Urinary bladder (tissue), 4 donors: ENCODE measurements around the gene DDX49. TPM values are rescaled to one million over a fixed set of nuclear protein-coding genes. Genes with fewer than 3 reads are reported as not detected.

Experiments
- DNase-seq: peaks from one replicate; pipeline ENCODE4 v3.0.0-alpha.2; 2015; ENCODE audit errors: extremely low spot score
- H3K27ac ChIP-seq: one replicate; pipeline ENCODE4 v1.5.1; 2013; ENCODE audit warnings: low read depth, mild to moderate bottlenecking, moderate library complexity
- H3K36me3 ChIP-seq: one replicate; pipeline ENCODE4 v1.6.1; 2013; ENCODE audit warnings: mild to moderate bottlenecking, moderate library complexity; ENCODE audit not compliant: insufficient read depth
- H3K4me1 ChIP-seq: one replicate; pipeline ENCODE4 v1.6.1; 2013; ENCODE audit warnings: mild to moderate bottlenecking, moderate library complexity; ENCODE audit not compliant: insufficient read depth
- H3K4me3 ChIP-seq: one replicate; pipeline ENCODE4 v1.5.1; 2013; ENCODE audit warnings: low read depth, low read length
- WGBS: extraction: QIAGEN DNeasy Blood & Tissue Kit; methylation state at CpG from one replicate; pipeline ENCODE4 v1.1.7; 2013; 5-methylcytosine and 5-hydroxymethylcytosine counted together
- polyA plus RNA-seq: library from polyadenylated mRNA; stranded (reverse); fragments of 200-250 nt; gene quantifications from one replicate; pipeline ENCODE4 v1.2.3, GENCODE V29; 2013
- total RNA-seq: library from RNA; depleted of rRNA; stranded (reverse); fragments of >200 nt; gene quantifications from one replicate; pipeline ENCODE4 v1.2.3, GENCODE V29; 2014
- donor health status: healthy with polysubstance abuse.
- donor health status: healthy.

The DDX49 gene
- 22.2 TPM for total RNA-seq
- 54.0 TPM for polyA plus RNA-seq

GRCh38 chr19:18919086-18919899, at the start of gene DDX49, which contains the start of gene COPE:
Gene DDX49 (plus strand): TSS chr19:18919715. CDS start chr19:18919742, 27 bp downstream.
Gene COPE (minus strand): TSS chr19:18919387. CDS start chr19:18919348, 39 bp downstream.
- Histone ChIP-seq H3K4me1 (no peaks in the 10 kb centered on the region), H3K4me3 (peak within 1 kb of the TSS; percentile 69), H3K36me3 (peaks cover 3% of the 10 kb centered on the region), H3K27ac (peak within 1 kb of the TSS; percentile 55)
- under 1% methylated on average over 72 of the region's 72 CpGs for WGBS
- peak; percentile 99 for DNase-seq

GRCh38 chr19:18869781-18870530, 49.6 kb upstream of the DDX49 start:
- H3K4me3 ChIP-seq = no peak overlapping the region
- 13% methylated on average over 62 of the region's 62 CpGs for WGBS
- H3K27ac ChIP-seq = no peak overlapping the region
- DNase-seq = no peak
- peaks cover 3% of the 10 kb centered on the region for H3K4me1 ChIP-seq
- H3K36me3 ChIP-seq = peaks cover 4% of the 10 kb centered on the region

- peaks cover 4% of the 10 kb centered on the region for H3K36me3 ChIP-seq
- no peak overlapping the region for H3K27ac ChIP-seq
- peaks cover 3% of the 10 kb centered on the region for H3K4me1 ChIP-seq
- WGBS = 32% methylated on average over 25 of the region's 25 CpGs
- H3K4me3 ChIP-seq = no peak overlapping the region
- DNase-seq = no peak
These were observed 48.9 kb upstream of the DDX49 start for GRCh38 chr19:18870531-18871172.

- WGBS = 78% methylated on average over 7 of the region's 7 CpGs
- Histone ChIP-seq H3K4me3 (no peak overlapping the region), H3K27ac (no peak overlapping the region), H3K36me3 (peaks cover 4% of the 10 kb centered on the region), H3K4me1 (peaks cover 3% of the 10 kb centered on the region)
- no peak for DNase-seq
These were observed 48.0 kb upstream of the DDX49 start for GRCh38 chr19:18871543-18871942.

- Histone ChIP-seq H3K4me3 (no peak overlapping the region), H3K27ac (no peak overlapping the region), H3K4me1 (no peaks in the 10 kb centered on the region), H3K36me3 (no peaks in the 10 kb centered on the region)
- DNase-seq = no peak
- WGBS = 86% methylated on average over 5 of the region's 5 CpGs
These were observed 43.8 kb upstream of the DDX49 start for GRCh38 chr19:18875726-18876125.

- no peaks in the 10 kb centered on the region for H3K36me3 ChIP-seq
- H3K4me1 ChIP-seq = no peaks in the 10 kb centered on the region
- no peak overlapping the region for H3K27ac ChIP-seq
- no peak overlapping the region for H3K4me3 ChIP-seq
- DNase-seq = no peak
- WGBS = 96% methylated on average over 7 of the region's 7 CpGs
These were observed 42.6 kb upstream of the DDX49 start for GRCh38 chr19:18876865-18877264.

GRCh38 chr19:18878058-18878797, 41.3 kb upstream of the DDX49 start:
- Histone ChIP-seq H3K36me3 (no peaks in the 10 kb centered on the region), H3K27ac (no peak overlapping the region), H3K4me3 (no peak overlapping the region), H3K4me1 (no peaks in the 10 kb centered on the region)
- no peak for DNase-seq
- WGBS = 91% methylated on average over 25 of the region's 25 CpGs

GRCh38 chr19:18878858-18879578, 40.5 kb upstream of the DDX49 start:
- Histone ChIP-seq H3K36me3 (no peaks in the 10 kb centered on the region), H3K4me3 (no peak overlapping the region), H3K4me1 (no peaks in the 10 kb centered on the region), H3K27ac (no peak overlapping the region)
- WGBS = 91% methylated on average over 34 of the region's 34 CpGs
- DNase-seq = no peak

- Histone ChIP-seq H3K4me1 (no peaks in the 10 kb centered on the region), H3K4me3 (no peak overlapping the region), H3K36me3 (no peaks in the 10 kb centered on the region), H3K27ac (no peak overlapping the region)
- 79% methylated on average over 13 of the region's 13 CpGs for WGBS
- DNase-seq = no peak
These were observed 39.7 kb upstream of the DDX49 start for GRCh38 chr19:18879579-18880373.

GRCh38 chr19:18881491-18881890, 38.0 kb upstream of the DDX49 start:
- Histone ChIP-seq H3K4me1 (no peaks in the 10 kb centered on the region), H3K27ac (no peak overlapping the region), H3K36me3 (no peaks in the 10 kb centered on the region), H3K4me3 (no peak overlapping the region)
- WGBS = 92% methylated on average over 7 of the region's 7 CpGs
- no peak for DNase-seq

GRCh38 chr19:18883526-18884304, 35.8 kb upstream of the DDX49 start:
- no peak overlapping the region for H3K27ac ChIP-seq
- 84% methylated on average over 30 of the region's 30 CpGs for WGBS
- H3K36me3 ChIP-seq = no peaks in the 10 kb centered on the region
- H3K4me1 ChIP-seq = no peaks in the 10 kb centered on the region
- DNase-seq = no peak
- no peak overlapping the region for H3K4me3 ChIP-seq
